SK-N-SH (cell line): ENCODE measurements around the gene FBLN7. TPM values are rescaled to one million over a fixed set of nuclear protein-coding genes. Genes with fewer than 3 reads are reported as not detected.

Experiments used
- CTCF ChIA-PET: fragments of 300-600, 350-600 bp; formaldehyde crosslinking; extraction: SDS; loops from one replicate; lab custom pipeline; 2021; lab: Yijun Ruan, JAX
- POLR2A ChIA-PET: fragments of 350-600 bp; sonication (Branson Sonifier 250); formaldehyde crosslinking; extraction: SDS; loops from one replicate; lab custom pipeline; 2020; ENCODE audit warnings: antibody characterized with exemption, inconsistent platforms; lab: Yijun Ruan, JAX
- DNase-seq: peaks from one replicate; pipeline ENCODE4 v3.0.0; 2012
- H2AFZ ChIP-seq: fragments of 200-600 bp; sonication (generic); 2 replicates; pipeline ENCODE4 v1.8.1; 2016; ENCODE audit warnings: antibody characterized with exemption, mild to moderate bottlenecking, low read depth
- H3F3A ChIP-seq: fragments of 200-600 bp; sonication (generic); replicated peaks from 2 replicates; pipeline ENCODE3; 2016; ENCODE audit warnings: antibody characterized with exemption, mild to moderate bottlenecking; ENCODE audit not compliant: insufficient read depth
- H3K27ac ChIP-seq, 2 experiments: fragments of 200-500 bp in 1 of 2; fragments of 200-600 bp in 1 of 2; sonication (Bioruptor generic) in 1 of 2; sonication (generic), shearing (Covaris generic) in 1 of 2; 2 replicates each; pipeline versions ENCODE4 v1.5.1 to v1.6.1; 2014 to 2016; ENCODE audit warnings: low read depth in 2 of 2, inconsistent platforms in 1 of 2, low read length in 1 of 2, mild to moderate bottlenecking in 1 of 2, mixed read lengths in 1 of 2
- H3K27me3 ChIP-seq: fragments of 200-600 bp; sonication (generic), shearing (Covaris generic); 2 replicates; pipeline ENCODE4 v1.6.1; 2016; ENCODE audit warnings: mixed run types; ENCODE audit not compliant: insufficient read depth
- H3K36me3 ChIP-seq, 2 experiments: fragments of 200-500 bp in 1 of 2; fragments of 200-600 bp in 1 of 2; sonication (Bioruptor generic) in 1 of 2; sonication (generic) in 1 of 2; replicated peaks in 1 of 2; 2 replicates each; pipeline versions ENCODE3 to v1.5.1; 2014 to 2016; ENCODE audit warnings: low read length in 1 of 2, mild to moderate bottlenecking in 1 of 2; ENCODE audit not compliant: insufficient read depth in 2 of 2, control insufficient read depth in 1 of 2
- H3K4me1 ChIP-seq, 2 experiments: fragments of 200-500 bp in 1 of 2; fragments of 200-600 bp in 1 of 2; sonication (Bioruptor generic) in 1 of 2; sonication (generic), shearing (Covaris generic) in 1 of 2; 2 replicates each; pipeline versions ENCODE4 v1.5.1 to v1.6.1; 2014 to 2016; ENCODE audit warnings: low read depth in 1 of 2, low read length in 1 of 2, mixed run types in 1 of 2; ENCODE audit not compliant: insufficient read depth in 2 of 2, control insufficient read depth in 1 of 2
- H3K4me2 ChIP-seq: fragments of 200-600 bp; sonication (generic), shearing (Covaris generic); 2 replicates; pipeline ENCODE4 v1.6.1; 2017; ENCODE audit warnings: mixed run types
- H3K4me3 ChIP-seq, 2 experiments: fragments of 200-500 bp in 1 of 2; fragments of 200-600 bp in 1 of 2; sonication (Bioruptor generic) in 1 of 2; sonication (generic), shearing (Covaris generic) in 1 of 2; 2 replicates each; pipeline versions ENCODE4 v1.5.1 to v1.8.1; 2014 to 2016; ENCODE audit warnings: low read depth in 2 of 2, inconsistent platforms in 1 of 2, low read length in 1 of 2, mild to moderate bottlenecking in 1 of 2, mixed read lengths in 1 of 2, moderate library complexity in 1 of 2
- H3K79me2 ChIP-seq: fragments of 200-600 bp; sonication (generic); 2 replicates; pipeline ENCODE4 v1.8.1; 2017; ENCODE audit warnings: mild to moderate bottlenecking; ENCODE audit not compliant: insufficient read depth
- H3K9ac ChIP-seq: fragments of 200-600 bp; sonication (generic); 2 replicates; pipeline ENCODE4 v1.6.1; 2017; ENCODE audit warnings: mixed run types
- H3K9me2 ChIP-seq: fragments of 200-600 bp; sonication (generic); 2 replicates; pipeline ENCODE4 v1.6.1; 2017; ENCODE audit warnings: mixed run types
- H3K9me3 ChIP-seq: fragments of 200-600 bp; sonication (generic); 2 replicates; pipeline ENCODE4 v1.6.1; 2017; ENCODE audit warnings: mixed run types, mild to moderate bottlenecking, moderate library complexity
- H4K20me1 ChIP-seq: fragments of 200-600 bp; sonication (generic); 2 replicates; pipeline ENCODE4 v1.6.1; 2017; ENCODE audit warnings: mild to moderate bottlenecking, mixed run types; ENCODE audit not compliant: insufficient read depth
- CHD2 ChIP-seq: fragments of 150-350 bp; IDR thresholded peaks from 2 replicates; pipeline ENCODE4 v1.6.1; 2018; ENCODE audit warnings: low read length; ENCODE audit not compliant: partially characterized antibody
- CTCF ChIP-seq: fragments of 200-600 bp; sonication (generic); IDR thresholded peaks from 2 replicates; pipeline ENCODE4 v1.6.1; 2017; ENCODE audit warnings: antibody characterized with exemption, mild to moderate bottlenecking, moderate library complexity
- ELF1 ChIP-seq: IDR thresholded peaks from 2 replicates; pipeline ENCODE4 v1.4.0; 2012
- EP300 ChIP-seq, 2 experiments: IDR thresholded peaks; 2 replicates each; pipeline versions ENCODE4 v1.4.0 to v1.6.1; 2012; ENCODE audit warnings: borderline replicate concordance in 1 of 2, low read depth in 1 of 2, low read length in 1 of 2
- FOXJ3 ChIP-seq: sonication (generic); formaldehyde crosslinking; IDR thresholded peaks from 2 replicates; pipeline ENCODE4 v1.5.1; 2020; ENCODE audit warnings: mild to moderate bottlenecking, missing genetic modification reagents
- FOXM1 ChIP-seq: IDR thresholded peaks from 2 replicates; pipeline ENCODE4 v1.4.0; 2012; ENCODE audit warnings: low read depth, mild to moderate bottlenecking
- GABPA ChIP-seq: IDR thresholded peaks from 2 replicates; pipeline ENCODE4 v1.4.0; 2012; ENCODE audit warnings: low read depth, mild to moderate bottlenecking
- NFIC ChIP-seq: IDR thresholded peaks from 2 replicates; pipeline ENCODE4 v1.4.0; 2012; ENCODE audit warnings: borderline replicate concordance
- PBX3 ChIP-seq: IDR thresholded peaks from 2 replicates; pipeline ENCODE4; 2012
- RAD21 ChIP-seq: IDR thresholded peaks from 2 replicates; pipeline ENCODE4 v1.6.1; 2012; ENCODE audit warnings: mild to moderate bottlenecking, low read length
- SIN3A ChIP-seq: IDR thresholded peaks from 2 replicates; pipeline ENCODE4 v1.6.1; 2012; ENCODE audit warnings: low read depth, mild to moderate bottlenecking, low read length, moderate library complexity, borderline replicate concordance
- SMC3 ChIP-seq: IDR thresholded peaks from 2 replicates; pipeline ENCODE4 v1.6.1; 2012; ENCODE audit warnings: low read depth, low read length, improper control_type of control experiment
- USF2 ChIP-seq: fragments of 150-350 bp; IDR thresholded peaks from 2 replicates; pipeline ENCODE4 v1.6.1; 2017; ENCODE audit warnings: antibody characterized with exemption, low read length, low read depth, borderline replicate concordance
- ZBTB33 ChIP-seq: IDR thresholded peaks from 2 replicates; pipeline ENCODE4 v1.4.0; 2012; ENCODE audit warnings: low read depth, borderline replicate concordance
- WGBS: methylation state at CpG from one replicate; pipeline ENCODE4 v1.1.6; 2017; ENCODE audit warnings: low lambda C conversion rate; 5-methylcytosine and 5-hydroxymethylcytosine counted together
- polyA plus RNA-seq, 3 experiments: library from polyadenylated mRNA; depleted of rRNA; stranded (reverse); fragments of >200 nt; gene quantifications; 2 replicates each; pipeline ENCODE4 v1.2.3, GENCODE V29; 2012
- TF ChIP-seq, protein P1 (sequence below): IDR thresholded peaks from 2 replicates; pipeline ENCODE4 v1.4.0; 2012; ENCODE audit warnings: low read depth, borderline replicate concordance

FBLN7 gene
- polyA plus RNA-seq, 1 of the 3 experiments (the other 2 are of a cell fraction), result 4.4 TPM

GRCh38 chr2:112166806-112167499 lies 28.8 kb downstream of the FBLN7 start:
- Histone ChIP-seq H3K9ac (no peak overlapping the region), H4K20me1 (no peaks in the 10 kb centered on the region), H3K4me1 (no peaks in the 10 kb centered on the region; a peak in 1 of 4 replicates), H2AFZ (no peak overlapping the region), H3K4me2 (no peak overlapping the region), H3K9me3 (no peaks in the 10 kb centered on the region), H3K36me3 (no peaks in the 10 kb centered on the region)
- CTCF ChIA-PET, result no interaction called here
- 78% methylated on average over 14 of the region's 14 CpGs for WGBS
- TF ChIP-seq GABPA, result no peak
- no peak for TF ChIP-seq ZBTB33
- TF ChIP-seq SIN3A, result no peak
- no peak for TF ChIP-seq CTCF
- TF ChIP-seq ELF1, result no peak
- TF ChIP-seq, protein P1, sequence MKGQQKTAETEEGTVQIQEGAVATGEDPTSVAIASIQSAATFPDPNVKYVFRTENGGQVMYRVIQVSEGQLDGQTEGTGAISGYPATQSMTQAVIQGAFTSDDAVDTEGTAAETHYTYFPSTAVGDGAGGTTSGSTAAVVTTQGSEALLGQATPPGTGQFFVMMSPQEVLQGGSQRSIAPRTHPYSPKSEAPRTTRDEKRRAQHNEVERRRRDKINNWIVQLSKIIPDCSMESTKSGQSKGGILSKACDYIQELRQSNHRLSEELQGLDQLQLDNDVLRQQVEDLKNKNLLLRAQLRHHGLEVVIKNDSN, result no peak
- no peak for TF ChIP-seq FOXM1
- TF ChIP-seq FOXJ3 (CRISPR knock-in tag), result no peak
- no peak for TF ChIP-seq SMC3
- no peak for TF ChIP-seq EP300 (IDR thresholded peaks at IDR 0.05; ENCODE audit: borderline replicate concordance in 1 of 2, low read depth in 1 of 2, low read length in 1 of 2)
- no peak for TF ChIP-seq RAD21
- TF ChIP-seq PBX3, result no peak
- TF ChIP-seq NFIC, result no peak
- TF ChIP-seq USF2, result no peak
- TF ChIP-seq CHD2, result no peak
- TF ChIP-seq, all 33 proteins: peak for 0
- no peak overlapping the region for H3K27ac ChIP-seq
- no peak overlapping the region for H3K4me3 ChIP-seq
- no peaks in the 10 kb centered on the region for H3K27me3 ChIP-seq
- no peaks in the 10 kb centered on the region for H3K79me2 ChIP-seq
- H3K9me2 ChIP-seq, result no peaks in the 10 kb centered on the region
- H3F3A ChIP-seq, result no peaks in the 10 kb centered on the region
- DNase-seq, result no peak
- POLR2A ChIA-PET, result no interaction called here
